CD4-positive, alpha-beta T cell treated with Interleukin-17A for 1 hour (primary cell): ENCODE data around the gene ESPN.
"Not testable (repeated sequence)": the region's sequence is repeated elsewhere in the genome, so short reads cannot be mapped to it uniquely, and the experiment has no call there.

Source experiments
- DNase-seq: peaks from one replicate; pipeline ENCODE4 v3.0.0-alpha.2; 2020

The ESPN gene

DNA sequence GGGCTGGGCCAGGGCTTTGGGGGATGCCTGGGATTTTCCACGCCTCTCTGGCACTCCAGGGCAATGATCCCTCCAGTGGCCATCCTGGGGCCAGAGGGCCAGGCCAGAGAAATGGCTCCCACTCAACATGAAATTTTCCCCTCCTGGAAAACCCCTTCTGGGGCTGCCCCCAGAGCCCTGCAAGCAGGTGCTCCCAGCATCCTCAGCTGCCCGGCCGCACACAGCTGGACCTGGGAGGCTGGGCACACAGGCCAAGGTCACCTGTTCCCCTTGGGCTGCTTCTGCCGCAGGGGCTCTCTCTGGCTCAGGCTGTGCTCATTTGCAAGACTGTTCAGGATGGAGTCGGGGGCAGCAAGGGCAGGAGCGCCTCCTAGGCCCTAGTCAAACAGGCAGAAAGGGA is 3.9 kb downstream of the ESPN start:
- not testable (repeated sequence) for DNase-seq

DNA sequence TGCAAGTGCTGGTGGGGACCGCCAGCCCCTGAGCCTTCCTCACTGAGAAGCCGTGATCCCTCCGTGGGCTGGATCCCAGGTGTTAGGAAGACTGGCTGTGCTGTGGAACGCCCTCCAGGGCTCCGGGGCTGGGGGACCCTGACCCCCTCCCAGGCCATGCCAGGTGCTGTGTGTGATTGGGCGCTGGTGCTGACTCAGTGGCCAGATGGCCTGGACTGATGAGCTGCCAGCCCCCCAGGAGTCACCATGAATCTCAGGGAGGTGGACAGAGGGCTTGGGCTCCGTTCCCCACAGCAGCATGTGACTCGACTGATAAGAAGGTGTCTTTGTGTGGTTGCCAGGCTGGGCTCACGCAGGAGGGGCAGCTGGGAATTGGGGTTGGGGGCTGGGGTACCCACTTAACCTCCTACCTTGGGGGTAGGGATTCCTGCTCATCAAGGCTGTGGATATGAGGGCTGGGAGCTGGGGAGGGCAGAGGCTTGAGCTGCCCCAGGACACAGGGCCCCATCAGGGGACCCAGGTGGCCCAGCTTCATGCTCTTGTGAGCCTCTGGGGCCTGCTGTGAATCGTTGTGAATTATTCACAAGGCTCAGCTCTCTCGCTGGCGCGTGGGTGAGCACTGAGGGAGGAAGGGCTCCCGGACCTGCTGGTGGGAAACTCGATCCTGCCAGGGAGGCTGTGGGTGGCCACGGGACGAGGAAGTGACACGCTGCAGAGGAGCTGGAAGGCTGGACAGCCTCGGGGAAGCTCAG is 5.3 kb downstream of the ESPN start:
- not testable (repeated sequence) for DNase-seq

DNA sequence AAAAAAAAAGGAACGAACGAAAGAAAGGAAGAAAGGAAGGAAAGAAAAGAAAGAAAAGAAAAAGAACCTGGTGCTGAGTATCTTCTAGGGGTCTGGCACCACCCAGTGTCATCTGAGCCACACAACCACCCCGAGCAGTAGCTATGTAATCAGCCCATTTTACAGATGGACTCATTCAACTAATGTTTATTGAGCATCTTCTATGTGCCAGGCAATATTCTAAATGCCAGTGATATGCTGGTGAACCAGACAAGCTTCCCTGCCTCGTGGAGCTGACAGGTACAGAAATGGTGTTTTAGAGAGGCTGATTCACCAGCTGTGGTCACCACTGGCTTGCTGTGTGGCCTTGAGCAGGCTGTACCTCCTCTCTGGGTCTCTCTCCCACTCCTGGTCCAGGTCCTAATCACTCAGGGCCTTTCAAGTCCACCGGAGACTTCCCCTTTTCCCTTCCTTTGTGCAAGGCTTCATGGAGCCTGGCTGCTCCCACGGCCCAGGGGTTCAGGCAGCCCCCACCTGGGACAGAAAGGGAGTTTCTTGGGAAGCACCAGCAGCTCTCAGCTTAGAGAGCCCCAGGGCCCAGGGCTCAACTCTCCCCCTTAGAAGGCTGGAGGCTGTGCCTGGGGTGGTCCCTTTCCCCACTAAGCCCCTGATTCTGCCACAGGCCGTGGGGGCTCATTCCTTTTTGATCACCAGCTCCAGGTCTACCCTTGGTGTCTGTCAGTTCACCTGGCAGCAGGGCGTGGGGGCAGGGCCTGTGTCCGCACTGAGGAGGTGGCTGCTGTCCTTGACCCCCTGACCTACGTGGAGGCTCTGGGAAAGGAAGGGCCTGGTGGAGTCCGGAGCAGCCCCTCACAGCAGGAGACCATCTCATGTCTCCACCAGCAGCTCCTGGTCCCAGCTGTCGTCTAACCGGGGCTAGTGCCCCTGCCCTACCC is 7.3 kb downstream of the ESPN start:
- not testable (repeated sequence) for DNase-seq

DNA sequence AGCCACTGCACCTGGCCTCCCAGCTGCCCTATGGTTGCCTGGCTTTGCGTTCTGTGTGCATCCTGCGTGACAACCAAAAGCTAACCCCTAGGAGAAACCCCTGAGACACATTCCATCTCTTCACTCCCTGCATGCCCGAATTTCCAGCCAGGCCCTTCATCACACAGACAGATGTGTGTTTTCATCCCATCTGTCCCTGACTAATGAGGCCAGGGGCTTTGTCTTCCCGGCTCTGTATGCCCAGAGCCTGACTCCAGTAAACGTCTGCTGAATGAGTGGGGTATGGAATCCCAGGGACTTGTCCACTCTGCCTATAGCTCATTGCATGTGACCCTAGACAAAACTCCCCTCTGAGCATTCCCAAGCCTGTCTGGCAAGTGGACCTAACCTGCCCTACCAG is 9.6 kb downstream of the ESPN start:
- DNase-seq, result no peak

DNA sequence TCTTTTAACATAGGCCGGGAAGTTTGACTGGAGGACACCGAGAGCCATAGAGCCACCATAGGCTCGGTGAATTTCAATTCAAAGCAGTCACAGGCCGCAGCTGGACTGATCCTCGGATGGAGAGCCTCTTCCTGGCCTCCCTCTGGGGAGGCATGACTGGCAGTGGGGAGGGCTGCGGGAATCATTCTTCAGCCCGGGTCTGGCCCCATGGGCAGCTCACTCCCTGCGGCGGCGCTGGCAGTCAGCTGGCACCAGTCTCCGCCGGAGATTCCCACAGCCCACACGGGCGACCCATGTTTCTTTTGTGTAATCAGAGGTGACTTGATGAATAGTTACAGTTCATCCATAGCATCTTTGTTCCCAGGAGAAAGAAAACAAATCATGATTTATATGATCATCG is 10.6 kb downstream of the ESPN start:
- DNase-seq, result no peak

DNA sequence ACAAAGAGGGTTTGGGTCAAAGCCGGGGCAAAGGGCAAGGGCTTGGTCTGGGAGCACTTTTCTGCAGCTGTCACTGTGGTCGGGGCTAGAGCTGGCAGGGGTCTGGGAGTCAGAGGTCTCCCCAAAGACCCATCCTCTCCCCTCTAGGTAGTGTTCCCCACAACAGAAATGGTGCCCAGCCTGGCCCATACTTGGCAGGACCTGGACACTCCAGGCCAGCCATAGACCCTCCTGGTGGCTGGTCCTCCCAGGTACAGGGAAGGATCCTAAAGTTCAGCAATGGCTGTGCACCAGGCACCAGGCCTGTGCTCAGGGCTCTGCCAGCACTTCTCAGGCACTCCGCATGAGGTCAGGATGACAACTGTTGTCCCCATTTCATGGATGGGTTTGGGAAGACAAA is 11.0 kb downstream of the ESPN start:
- DNase-seq, result no peak

DNA sequence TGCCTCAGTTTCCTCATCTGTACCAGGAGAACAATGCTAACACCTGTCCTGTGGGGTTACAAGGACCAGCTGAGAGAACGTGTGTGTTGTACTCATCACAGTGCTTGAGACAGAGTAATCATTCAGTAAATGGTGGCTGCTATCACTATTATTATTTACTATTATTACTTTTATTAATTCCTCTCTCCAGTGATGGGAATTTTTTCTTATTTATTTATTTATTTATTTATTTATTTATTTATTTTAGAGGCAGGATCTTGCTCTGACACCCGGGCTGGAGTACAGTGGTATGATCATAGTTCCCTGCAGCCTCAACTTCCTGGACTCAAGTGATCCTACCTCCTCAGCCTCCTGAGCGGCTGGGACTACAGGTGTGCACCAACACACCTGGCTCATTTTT is 11.7 kb downstream of the ESPN start:
- DNase-seq, result not testable (repeated sequence)

DNA sequence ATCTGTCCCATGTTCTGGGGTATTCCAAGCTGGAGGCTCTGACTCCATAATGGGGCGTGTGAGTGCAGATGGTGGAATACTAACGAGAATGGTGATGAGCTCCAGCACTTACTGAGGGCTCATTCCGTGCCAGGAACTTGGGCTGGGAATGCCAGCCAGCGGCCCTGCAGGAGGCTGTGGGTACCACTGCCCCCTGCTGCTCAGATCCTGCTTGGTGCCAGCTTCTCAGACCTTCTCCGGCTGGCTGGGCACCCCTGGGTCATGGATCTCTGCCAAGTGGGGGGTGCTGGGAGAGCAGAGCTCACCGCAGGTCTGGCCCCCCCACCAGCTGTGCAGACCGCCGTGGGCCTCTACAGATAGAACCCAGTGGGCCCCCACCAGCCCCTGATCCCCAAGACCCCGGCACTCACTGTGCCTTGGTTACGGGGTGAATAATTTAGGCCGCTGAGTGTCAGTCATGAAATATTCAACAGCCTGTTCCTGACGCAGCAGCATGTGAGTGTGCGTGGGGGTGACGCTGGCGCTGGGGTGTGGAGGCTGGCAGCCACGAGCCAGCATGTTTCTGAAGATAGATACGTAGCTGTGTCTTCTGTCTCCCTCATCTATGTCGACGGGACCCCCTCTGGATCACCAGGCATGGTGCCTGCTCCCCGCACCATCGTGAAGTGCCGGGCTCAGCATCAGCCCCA is 12.6 kb downstream of the ESPN start:
- DNase-seq, result not testable (repeated sequence)

DNA sequence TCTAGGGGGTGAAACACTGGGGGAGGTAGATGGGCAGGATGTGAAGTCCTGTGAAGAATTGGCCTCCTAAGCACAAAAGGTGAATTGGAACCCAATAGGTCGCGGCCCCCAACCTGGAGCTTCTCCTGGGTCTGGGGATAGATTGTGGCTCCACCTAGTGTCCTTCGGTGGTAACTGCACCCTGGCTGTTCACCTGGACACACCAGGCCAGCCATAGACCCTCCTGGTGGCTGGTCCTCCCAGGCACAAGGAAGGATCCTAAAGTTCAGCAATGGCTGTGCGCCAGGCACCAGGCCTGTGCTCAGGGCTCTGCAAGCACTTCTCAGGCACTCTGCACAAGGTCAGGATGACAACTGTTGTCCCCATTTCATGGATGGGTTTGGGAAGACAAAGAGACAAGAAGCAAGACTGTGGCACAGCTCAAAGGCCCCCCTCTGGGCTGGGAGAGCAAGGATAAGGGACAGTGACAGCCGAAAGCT is 13.5 kb downstream of the ESPN start:
- peak; percentile 83 for DNase-seq

DNA sequence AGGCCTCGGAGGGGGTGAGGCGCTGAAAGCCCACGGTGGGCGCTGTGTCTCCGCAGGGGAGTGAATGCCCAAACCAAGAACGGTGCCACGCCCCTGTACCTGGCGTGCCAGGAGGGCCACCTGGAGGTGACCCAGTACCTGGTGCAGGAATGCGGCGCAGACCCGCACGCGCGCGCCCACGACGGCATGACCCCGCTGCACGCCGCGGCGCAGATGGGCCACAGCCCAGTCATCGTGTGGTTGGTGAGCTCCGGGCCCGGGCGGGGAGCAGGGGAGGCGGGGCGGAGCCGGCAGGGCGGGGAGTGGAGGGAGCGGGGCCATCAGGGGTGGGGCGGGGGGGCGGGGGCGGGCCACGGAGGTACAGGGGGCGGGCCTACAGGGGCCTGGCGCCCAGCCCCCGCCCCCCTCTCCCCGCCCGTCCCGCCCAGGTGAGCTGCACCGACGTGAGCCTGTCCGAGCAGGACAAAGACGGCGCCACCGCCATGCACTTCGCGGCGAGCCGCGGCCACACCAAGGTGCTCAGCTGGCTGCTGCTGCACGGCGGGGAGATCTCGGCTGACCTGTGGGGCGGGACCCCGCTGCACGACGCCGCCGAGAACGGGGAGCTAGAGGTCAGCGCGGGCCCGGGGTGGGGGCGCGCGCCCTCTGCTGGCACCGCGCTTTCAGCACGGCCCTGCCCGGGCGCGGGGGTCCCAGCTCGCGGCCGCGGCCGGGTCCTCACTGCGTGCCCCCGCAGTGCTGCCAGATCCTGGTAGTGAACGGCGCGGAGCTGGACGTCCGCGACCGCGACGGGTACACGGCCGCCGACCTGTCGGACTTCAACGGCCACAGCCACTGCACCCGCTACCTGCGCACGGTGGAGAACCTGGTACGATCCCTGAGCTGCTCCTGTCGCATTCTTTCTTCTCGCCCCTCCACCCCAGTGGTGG is 15.9 kb downstream of the ESPN start:
- peak; percentile 80 for DNase-seq

DNA sequence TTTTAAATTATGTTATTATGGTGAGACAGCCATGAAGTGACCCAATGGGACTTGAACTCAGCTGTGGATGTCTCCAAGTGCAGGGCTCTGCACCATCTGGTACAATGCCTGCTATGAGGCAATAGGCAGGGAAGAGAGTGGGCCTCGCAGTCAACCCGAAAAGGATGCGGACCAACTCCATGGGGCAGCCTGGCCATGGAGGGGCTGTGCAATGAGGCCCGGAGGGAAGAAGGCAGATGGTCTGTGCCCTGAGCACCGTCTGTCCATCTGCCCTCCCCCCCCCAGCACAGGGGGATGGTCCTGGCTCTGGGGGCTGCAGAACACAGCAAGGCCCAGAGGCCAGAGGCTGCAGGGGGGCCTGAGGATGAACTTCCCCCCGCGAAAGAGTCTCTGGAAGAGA is 17.0 kb downstream of the ESPN start:
- no peak for DNase-seq

DNA sequence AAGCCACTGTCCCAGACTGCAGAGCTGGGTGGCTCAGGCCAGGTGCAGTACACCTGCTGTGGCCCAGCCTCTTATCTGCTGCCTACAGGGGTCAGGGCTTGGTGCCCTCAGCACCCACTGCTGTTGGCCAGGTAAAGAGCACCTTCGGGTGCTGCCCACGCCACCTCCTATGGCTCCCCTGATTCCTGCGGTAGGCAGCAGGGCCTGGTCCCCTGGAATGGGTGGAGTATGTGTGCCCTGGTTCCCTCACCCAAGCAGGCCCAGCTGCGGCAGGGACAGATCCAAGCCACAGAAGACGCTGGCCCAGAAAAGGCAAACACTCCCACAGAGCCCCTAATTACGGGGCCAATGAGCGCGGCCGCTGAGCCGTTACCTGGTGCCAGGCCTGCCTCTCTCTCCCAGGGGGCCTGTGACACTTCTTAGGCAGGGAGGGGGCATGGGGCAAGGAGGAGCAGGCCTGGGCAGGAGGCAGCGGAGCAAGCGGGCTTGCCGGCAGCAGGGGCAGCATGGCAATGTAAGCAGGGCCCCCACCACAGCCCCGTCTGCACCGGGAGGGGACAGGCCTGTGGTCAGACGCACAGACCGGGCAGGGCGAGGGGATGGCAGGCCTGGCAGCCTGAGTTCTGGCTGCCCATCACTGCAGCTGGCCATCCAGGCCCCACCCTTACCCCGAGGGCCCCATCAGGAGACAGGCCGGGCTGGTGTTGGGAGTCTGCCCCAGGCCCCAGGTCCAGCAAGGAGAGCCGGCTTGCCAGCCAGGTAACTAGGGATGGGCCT is 19.0 kb downstream of the ESPN start:
- no peak for DNase-seq

DNA sequence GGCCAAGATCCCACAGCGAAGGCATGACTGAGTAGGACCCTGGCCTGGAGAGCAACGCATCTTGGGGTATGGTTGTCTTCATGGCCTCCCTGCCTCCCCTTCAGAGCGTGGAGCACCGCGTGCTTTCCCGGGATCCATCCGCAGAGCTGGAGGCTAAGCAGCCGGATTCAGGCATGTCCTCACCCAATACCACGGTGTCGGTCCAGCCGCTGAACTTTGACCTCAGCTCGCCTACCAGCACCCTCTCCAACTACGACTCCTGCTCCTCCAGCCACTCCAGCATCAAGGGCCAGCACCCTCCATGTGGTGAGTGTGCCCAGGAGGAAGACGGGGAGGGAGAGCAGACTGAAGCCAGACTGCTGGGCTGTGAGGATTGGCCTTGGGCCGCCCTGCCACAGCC is 19.8 kb downstream of the ESPN start:
- no peak for DNase-seq

DNA sequence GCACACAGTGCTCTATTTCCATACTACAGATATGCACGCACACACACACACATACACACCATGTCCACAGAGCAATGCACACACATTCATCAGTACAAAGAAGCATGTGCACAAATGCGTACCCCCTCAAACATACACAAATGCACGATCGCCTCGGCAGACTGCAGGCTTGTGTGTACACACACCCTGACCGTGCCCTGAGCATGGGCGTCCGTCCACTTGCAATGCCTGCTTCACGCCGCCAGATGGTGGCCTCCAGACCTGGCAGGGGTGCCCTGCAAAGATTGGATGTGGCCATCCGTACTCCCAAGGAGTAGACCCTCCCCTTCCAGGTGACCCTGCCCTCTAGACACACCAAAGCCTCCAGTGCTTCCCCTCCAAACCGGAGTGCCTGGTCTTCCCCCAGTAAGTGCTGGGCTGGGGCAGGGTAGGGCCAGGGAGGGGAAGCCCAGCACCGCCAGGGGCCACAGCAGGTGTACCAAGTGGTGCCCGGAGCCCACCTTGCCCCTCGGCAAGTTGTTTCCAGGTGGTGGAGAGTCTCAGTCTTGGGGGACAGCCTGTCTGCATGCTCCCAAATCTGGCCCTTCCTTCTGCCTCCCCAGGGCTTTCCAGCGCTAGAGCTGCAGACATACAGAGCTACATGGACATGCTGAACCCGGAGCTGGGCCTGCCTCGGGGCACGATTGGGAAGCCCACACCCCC is 20.6 kb downstream of the ESPN start:
- DNase-seq, result peak; percentile 56

DNA sequence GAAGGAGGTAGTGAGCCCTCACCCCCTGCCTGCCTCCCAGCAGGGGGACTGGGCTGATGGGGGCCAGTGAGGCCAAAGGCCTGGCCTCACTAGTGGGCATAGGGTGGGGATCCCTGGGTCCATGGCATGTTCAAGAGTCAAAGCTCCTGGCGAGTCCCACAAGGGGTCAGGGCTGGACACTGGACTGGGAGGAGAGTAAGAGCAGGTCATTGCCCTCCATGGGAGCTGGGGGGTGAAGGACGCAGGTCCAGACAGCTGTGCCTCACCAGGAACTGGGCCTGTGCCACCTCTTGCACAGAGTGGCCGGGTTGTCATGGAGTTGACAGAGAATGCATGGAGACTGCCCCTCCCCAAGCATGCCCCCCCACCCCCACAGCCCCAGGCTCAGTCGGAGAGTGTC is 21.4 kb downstream of the ESPN start:
- DNase-seq, result not testable (repeated sequence)

DNA sequence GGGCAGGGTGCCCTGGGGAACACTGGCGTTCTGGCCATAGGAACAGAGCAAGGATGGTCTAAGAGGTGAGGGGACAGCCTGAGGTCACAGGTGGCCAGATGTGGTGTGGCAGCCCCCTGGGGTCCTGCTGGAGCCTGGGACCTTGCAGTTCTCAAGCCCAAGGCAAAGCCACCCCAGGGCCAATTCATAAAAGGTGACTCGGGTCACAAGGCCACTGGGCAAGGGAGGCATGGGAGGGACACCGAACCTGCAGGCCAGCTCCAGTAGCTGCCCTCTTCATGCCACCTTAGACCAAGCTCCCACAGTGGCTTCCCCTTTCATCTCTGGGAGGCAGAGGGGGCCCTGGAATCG is 22.1 kb downstream of the ESPN start:
- no peak for DNase-seq

DNA sequence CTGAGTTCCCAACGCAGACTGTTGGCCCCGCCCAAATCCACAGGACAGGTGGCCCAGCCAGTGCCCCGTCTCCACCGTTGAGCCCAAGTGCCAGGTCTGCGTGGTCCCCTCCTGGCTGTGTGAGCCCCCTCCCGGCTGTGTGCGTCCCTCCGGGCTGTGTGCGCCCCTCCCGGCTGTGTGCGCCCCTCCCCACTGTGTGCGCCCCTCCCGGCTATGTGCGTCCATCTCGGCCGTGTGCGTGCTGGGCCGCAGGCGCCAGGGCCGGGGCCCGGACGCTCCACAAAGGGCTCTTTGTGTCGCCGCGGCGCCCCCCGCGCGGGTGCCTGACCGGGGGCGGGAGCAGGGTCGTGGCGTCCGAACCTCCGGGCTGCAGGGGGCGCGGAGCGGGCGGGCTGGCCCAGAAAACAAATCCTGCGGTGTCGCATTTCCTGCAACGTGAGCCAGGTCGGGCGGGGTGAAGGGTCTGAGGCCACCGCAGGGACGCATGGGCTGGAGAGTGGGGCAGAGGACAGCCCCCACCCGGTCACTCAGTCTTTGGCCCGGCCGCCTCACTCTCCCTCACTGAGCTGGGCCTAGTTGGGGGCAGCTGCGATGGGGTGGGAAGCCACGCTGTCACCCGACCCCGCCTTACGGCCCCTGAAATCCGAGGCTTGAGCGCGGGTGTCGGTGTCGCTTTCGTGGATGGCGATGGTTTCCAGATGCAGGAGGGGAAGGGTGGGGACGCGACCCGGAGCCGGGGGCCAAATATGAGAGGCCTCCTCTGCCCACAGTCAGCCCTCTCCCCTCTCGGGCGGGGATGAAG is 22.6 kb downstream of the ESPN start:
- no peak for DNase-seq

DNA sequence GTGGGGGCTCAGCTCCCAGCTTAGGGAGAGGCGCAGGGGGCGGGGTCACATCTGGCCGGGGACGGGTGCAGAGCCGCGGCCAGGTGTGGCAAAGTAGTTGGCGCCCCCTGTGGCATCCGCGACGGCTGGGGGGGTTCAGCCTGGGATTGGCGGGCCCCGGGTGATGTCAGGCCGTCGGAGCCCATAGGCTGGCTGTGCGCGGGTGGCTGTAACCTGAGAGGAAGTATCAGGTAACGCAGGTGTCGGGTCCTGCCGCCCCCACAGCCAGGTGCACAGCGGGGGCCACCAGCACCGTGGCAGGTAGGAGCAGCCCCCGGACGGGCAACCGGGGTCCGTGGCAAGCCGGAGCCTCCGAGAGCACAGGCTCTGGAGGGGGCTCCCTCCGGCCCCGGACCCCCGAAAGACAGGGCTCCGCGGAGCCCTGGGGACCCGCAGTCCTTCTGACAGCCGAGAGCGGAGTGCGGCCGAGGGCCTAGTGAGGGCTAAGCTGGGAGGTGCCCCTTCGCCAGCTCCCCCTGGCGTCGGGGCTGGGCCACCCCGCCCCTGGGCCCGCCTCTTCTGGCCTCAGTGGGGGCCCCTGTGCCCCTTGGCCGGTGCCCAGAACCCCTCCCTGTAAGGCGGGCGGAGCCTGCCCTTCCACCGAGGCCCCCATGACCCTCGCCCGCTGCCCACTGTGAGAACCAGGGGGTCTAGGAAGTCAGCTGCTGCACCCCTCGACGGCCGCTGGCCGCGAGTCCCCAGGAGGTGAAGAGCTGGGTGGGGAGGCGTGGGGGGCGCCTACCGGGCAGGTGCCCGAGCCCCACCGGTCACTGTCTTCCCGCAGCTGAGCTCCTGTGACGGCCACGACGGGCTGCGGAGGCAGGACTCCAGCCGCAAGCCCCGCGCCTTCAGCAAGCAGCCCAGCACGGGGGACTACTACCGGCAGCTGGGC is 23.5 kb downstream of the ESPN start:
- peak; percentile 69 for DNase-seq
